Stimulated activated memory B cell treated with anti-CD40 and anti-IgM and Interleukin-4, amounts not matched to agents 10 μg/mL and 1 μg/mL and 100 μg/mL, for 72 hours (primary cell): Measurements from ENCODE around the gene TIMMDC1.
A peak's percentile ranks its signal among the peaks of the same experiment; 100 is the strongest.
"Not testable (repeated sequence)": the region's sequence is repeated elsewhere in the genome, so short reads cannot be mapped to it uniquely, and the experiment has no call there.

Experiments used
- ATAC-seq: fragments of 150-1000 bp; cut with Tn5 transposase; 2 replicates; pipeline ENCODE4 v1.10.0; 2021
- H3K27ac Mint-ChIP-seq: one replicate; pipeline ENCODE4 v1.8.0; 2022; ENCODE audit warnings: mild to moderate bottlenecking, mixed read lengths
- H3K27me3 Mint-ChIP-seq: one replicate; pipeline ENCODE4 v1.8.0; 2022; ENCODE audit warnings: mixed read lengths
- H3K36me3 Mint-ChIP-seq: one replicate; pipeline ENCODE4 v1.8.0; 2022; ENCODE audit warnings: mixed read lengths
- H3K4me1 Mint-ChIP-seq: one replicate; pipeline ENCODE4 v1.8.0; 2022; ENCODE audit warnings: mixed read lengths
- H3K4me3 Mint-ChIP-seq: one replicate; pipeline ENCODE4 v1.8.0; 2022; ENCODE audit warnings: mild to moderate bottlenecking, moderate library complexity, mixed read lengths
- H3K9me3 Mint-ChIP-seq: one replicate; pipeline ENCODE4 v1.8.0; 2022; ENCODE audit warnings: mixed read lengths

The TIMMDC1 gene

DNA sequence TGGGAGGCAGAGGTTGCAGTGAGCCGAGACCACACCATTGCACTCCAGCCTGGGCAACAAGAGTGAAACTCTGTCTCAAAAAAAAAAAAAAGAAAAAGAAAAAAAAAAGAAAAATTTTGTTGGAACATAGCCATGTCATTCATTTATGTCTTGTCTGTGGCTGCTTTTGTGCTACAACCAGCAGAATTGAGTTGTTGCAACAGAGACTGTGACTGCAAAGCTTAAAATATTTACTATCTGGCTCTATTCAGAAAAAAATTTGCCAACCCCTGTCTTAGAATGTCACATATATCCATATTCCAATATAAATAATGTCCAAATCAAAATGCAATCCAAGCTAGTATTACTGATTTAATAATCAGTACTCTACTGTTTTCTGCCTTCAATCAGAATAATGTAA lies 35.9 kb downstream of the TIMMDC1 start:
- Mint-ChIP-seq H3K4me1 (peaks cover 36% of the 10 kb centered on the region), H3K4me3 (no peak overlapping the region), H3K36me3 (peaks cover 69% of the 10 kb centered on the region), H3K27ac (no peak overlapping the region), H3K9me3 (no peaks in the 10 kb centered on the region), H3K27me3 (no peaks in the 10 kb centered on the region)
- ATAC-seq: no peak

DNA sequence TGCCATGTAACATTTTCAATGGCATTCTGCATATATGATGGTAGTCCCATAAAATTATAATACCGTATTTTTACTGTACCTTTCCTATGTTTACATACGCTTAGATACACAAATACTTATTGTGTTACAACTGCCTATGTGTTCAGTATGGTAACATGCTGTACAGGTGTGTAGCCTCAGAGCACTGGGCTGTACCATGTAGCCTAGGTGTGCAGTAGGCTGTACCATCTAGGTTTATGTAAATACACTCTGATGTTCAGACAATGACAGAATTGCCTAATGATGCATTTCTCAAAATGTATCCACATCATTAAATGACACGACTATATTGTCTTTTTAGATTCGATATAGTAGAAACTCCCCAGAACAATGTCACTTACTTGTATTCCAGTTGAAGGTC lies 38.4 kb downstream of the TIMMDC1 start:
- peaks cover 53% of the 10 kb centered on the region for H3K4me1 Mint-ChIP-seq
- H3K27me3 Mint-ChIP-seq: no peaks in the 10 kb centered on the region
- ATAC-seq: no peak
- peaks cover 63% of the 10 kb centered on the region for H3K36me3 Mint-ChIP-seq
- no peak overlapping the region for H3K4me3 Mint-ChIP-seq
- H3K9me3 Mint-ChIP-seq: no peaks in the 10 kb centered on the region
- peak overlapping the region; percentile 50 for H3K27ac Mint-ChIP-seq

DNA sequence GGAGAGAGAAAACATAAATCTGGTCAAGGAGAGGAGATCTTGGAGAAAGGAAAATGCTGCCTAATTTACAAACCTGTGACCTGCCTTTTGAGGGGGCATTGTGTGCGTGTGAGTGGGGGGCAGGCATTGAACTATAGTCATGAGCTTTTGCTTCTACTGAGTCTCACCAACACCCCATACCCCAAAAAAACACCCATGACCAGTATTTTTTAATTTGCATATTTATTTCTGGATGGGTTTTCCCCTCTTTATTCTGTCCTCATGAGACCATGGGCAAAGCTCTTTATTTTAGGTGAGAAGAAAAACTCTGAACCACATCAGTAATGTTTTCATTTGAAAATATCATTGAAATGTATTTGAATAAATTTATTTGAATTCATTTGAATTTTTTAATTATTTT lies 40.4 kb downstream of the TIMMDC1 start:
- peaks cover 60% of the 10 kb centered on the region for H3K36me3 Mint-ChIP-seq
- no peaks in the 10 kb centered on the region for H3K27me3 Mint-ChIP-seq
- H3K27ac Mint-ChIP-seq: peak overlapping the region; percentile 50
- H3K9me3 Mint-ChIP-seq: no peaks in the 10 kb centered on the region
- H3K4me1 Mint-ChIP-seq: peaks cover 65% of the 10 kb centered on the region
- peak overlapping the region; percentile 2 for H3K4me3 Mint-ChIP-seq
- peak; percentile 55 for ATAC-seq

DNA sequence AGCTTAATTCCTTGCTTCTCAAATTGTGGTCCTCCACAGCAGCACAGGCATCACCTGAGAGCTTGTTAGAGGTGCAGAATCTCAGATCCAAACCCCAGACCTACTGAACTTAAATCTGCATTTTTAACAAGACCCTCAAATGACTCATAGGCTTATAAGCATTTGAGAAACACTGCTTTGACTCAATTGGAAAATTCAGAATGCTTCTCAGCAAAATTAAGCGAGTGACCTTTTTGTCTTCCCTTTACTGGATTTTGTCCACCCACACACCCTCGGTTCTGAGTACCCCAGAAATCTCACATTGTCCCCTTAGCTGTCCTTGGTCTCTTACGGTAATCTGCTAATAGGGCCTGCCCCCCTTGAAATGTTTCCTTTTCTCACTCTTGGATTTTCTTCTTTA lies 43.2 kb downstream of the TIMMDC1 start:
- H3K27ac Mint-ChIP-seq: peak overlapping the region; percentile 50
- no peaks in the 10 kb centered on the region for H3K27me3 Mint-ChIP-seq
- peak overlapping the region; percentile 7 for H3K4me3 Mint-ChIP-seq
- H3K4me1 Mint-ChIP-seq: peaks cover 77% of the 10 kb centered on the region
- peak; percentile 69 for ATAC-seq
- peaks cover 82% of the 10 kb centered on the region for H3K36me3 Mint-ChIP-seq
- no peaks in the 10 kb centered on the region for H3K9me3 Mint-ChIP-seq

DNA sequence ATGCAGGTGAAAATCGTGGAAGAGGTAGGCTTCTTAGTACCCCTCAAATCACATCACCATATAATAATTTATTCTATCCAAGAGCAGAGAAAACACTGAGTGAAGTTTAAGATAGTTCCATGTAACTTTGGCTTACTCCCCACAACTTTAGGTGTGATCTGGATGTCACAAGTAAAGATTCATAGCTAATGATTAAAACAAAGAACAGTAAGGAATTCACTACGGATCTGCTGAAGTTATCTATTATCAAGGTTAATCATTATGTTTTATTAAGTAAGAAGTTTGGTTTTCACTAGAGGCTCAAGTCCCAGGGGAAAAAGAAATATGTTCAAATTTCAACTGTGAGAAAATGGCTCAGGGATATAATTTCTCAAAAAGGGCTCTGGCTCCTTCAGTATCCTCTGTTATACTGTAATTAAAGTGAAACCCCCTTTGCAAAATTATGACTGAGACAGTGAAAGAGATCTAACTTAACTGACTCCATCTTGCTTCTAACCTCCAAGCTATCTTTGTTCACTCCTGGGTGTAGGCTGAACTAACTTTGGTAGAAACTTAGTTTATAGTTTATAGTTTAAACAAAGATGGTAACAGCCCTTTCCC lies 43.9 kb downstream of the TIMMDC1 start:
- H3K36me3 Mint-ChIP-seq: peaks cover 82% of the 10 kb centered on the region
- ATAC-seq: no peak
- no peaks in the 10 kb centered on the region for H3K9me3 Mint-ChIP-seq
- no peaks in the 10 kb centered on the region for H3K27me3 Mint-ChIP-seq
- peak overlapping the region; percentile 7 for H3K4me3 Mint-ChIP-seq
- H3K27ac Mint-ChIP-seq: peak overlapping the region; percentile 50
- H3K4me1 Mint-ChIP-seq: peaks cover 80% of the 10 kb centered on the region

DNA sequence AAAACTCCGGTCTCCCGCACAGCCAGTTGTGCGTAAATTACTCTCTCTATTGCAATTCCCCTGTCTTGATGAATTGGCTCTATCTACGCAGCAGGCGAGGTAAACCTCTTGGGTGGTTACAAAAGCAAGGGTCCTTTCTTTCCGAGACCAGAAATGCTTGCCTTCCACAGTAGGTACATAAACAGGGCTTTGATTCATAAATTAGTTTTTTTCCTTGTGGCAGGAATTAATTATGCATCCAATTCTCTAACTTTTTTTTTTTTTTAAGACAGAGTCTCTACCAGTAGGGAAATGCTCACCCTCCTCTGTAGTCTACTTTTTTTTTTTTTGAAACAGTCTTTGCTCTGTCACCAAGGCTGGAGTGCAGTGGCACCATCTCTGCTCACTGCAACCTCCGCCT lies 44.8 kb downstream of the TIMMDC1 start:
- Mint-ChIP-seq H3K27me3 (no peaks in the 10 kb centered on the region), H3K27ac (peak overlapping the region; percentile 50), H3K4me3 (no peak overlapping the region), H3K4me1 (peaks cover 81% of the 10 kb centered on the region), H3K9me3 (no peaks in the 10 kb centered on the region), H3K36me3 (peaks cover 83% of the 10 kb centered on the region)
- ATAC-seq: no peak

DNA sequence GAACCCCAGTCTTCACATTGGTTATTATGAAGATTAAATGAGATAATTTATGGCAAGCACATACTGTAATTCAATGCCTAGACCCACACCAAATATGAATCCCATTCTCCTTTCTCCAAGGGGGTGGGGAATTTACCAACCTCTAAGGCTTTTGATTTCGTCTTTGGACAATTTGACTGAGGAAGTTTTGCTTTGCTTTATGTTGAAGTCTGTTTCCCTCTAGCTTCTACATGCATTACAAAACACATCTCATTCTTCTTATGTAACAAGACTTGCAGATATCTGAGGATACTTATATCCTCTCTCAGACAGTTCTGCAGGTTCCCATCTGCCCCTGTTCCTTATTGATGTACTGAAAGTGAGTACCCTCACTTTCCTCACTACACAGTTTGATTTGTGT lies 48.9 kb downstream of the TIMMDC1 start:
- H3K9me3 Mint-ChIP-seq: no peaks in the 10 kb centered on the region
- H3K27ac Mint-ChIP-seq: peak overlapping the region; percentile 85
- no peak overlapping the region for H3K4me3 Mint-ChIP-seq
- no peaks in the 10 kb centered on the region for H3K27me3 Mint-ChIP-seq
- H3K4me1 Mint-ChIP-seq: peaks cover 76% of the 10 kb centered on the region
- ATAC-seq: no peak
- H3K36me3 Mint-ChIP-seq: peaks cover 91% of the 10 kb centered on the region

DNA sequence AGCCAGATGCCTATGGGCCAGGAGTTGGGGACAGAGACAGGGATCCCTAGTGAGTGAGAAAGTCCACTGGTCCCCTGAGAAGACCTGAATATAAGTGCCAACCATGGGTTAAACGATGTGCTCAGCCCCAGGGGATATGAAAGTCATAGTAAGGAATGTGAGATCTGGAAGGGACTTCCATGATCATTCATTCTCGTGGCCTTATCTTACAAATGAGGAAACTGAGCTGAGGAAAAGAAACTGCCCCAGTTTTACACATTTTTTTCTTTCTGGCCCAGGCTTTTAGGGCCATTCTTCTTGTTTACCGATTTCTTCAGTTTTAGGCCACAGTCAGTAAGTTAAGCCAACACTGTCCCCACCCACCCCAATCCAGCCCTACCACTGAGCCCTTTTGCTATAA lies 50.0 kb downstream of the TIMMDC1 start:
- no peak for ATAC-seq
- no peaks in the 10 kb centered on the region for H3K27me3 Mint-ChIP-seq
- no peaks in the 10 kb centered on the region for H3K9me3 Mint-ChIP-seq
- H3K36me3 Mint-ChIP-seq: peaks cover 92% of the 10 kb centered on the region
- peaks cover 76% of the 10 kb centered on the region for H3K4me1 Mint-ChIP-seq
- H3K27ac Mint-ChIP-seq: peak overlapping the region; percentile 85
- H3K4me3 Mint-ChIP-seq: no peak overlapping the region

DNA sequence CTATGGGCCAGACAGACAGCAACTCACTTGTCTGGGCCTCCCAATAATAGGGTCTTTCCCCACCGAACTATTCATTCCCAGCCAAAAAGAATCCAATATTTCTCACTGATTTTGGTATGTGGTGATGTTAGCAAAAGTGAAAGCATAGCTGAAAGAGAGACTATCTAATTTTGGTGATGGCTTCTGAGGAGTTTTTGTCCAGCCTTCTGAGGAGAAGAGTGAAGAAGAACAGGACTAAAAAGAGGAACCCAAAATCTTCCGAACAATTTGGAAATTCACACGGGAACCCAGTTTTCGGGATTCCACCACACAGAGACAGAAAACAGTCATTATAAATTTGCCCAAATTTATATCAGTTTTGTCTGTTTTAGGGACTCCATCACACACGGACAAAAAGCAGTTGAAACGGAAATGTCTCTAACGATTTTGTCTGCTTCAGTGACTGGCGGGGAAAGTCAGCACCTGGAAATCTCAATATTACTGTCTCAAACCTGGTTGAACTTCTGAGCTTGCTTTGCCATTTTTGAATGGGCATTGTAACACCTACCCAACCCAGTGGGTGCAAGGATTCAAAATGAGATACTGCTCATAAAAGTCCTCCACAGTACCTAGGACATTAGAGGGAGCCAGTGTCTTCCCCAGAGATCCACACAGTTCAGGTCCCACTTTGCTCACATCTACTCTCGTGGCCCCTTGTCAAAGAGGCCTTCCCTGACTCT lies 52.0 kb downstream of the TIMMDC1 start:
- peaks cover 94% of the 10 kb centered on the region for H3K4me1 Mint-ChIP-seq
- no peaks in the 10 kb centered on the region for H3K27me3 Mint-ChIP-seq
- no peak for ATAC-seq
- peak overlapping the region; percentile 100 for H3K27ac Mint-ChIP-seq
- no peaks in the 10 kb centered on the region for H3K9me3 Mint-ChIP-seq
- H3K4me3 Mint-ChIP-seq: peak overlapping the region; percentile 64
- peaks cover 92% of the 10 kb centered on the region for H3K36me3 Mint-ChIP-seq

DNA sequence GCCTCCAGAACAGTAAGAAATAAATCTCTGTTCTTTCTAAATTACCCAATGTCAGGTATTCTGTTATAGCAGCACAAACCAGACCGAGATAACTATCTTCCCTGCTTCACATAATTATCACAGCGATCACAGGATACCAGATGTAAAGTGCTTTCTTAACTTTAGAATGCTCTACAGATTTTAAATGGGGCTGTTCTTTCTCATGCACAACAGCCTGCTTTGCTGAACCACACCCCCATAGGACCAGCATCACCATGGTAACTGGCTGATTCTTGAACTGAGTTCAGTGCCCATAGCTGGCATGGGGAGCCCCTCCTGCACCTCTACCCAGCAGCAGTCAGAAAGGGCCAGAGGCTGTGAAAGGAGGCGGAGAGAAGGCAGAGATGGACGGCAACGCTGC lies 53.3 kb downstream of the TIMMDC1 start:
- Mint-ChIP-seq H3K4me1 (peaks cover 94% of the 10 kb centered on the region), H3K36me3 (peaks cover 92% of the 10 kb centered on the region), H3K27ac (peak overlapping the region; percentile 100), H3K9me3 (no peaks in the 10 kb centered on the region), H3K27me3 (no peaks in the 10 kb centered on the region), H3K4me3 (peak overlapping the region; percentile 64)
- no peak for ATAC-seq

DNA sequence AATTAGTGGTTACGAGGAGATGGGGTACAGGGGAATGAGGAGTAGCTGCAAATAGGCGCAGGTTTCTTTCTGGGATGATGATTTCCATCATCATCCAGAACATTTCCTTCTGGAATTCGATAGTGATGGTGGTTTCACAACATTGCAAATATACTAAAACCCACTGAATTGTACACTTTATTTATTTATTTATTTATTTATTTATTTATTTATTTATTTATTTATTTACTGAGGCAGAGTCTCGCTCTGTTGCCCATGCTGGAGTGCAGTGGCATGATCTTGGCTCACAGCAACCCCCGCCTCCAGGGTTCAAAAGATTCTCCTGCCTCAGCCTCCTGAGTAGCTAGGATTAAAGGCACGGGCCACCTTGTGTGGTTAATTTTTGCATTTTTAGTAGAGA lies 54.6 kb downstream of the TIMMDC1 start:
- Mint-ChIP-seq H3K27ac (peak overlapping the region; percentile 100), H3K36me3 (peaks cover 92% of the 10 kb centered on the region), H3K4me1 (peaks cover 94% of the 10 kb centered on the region), H3K4me3 (peak overlapping the region; percentile 72)
- not testable (repeated sequence) for H3K9me3 Mint-ChIP-seq, ATAC-seq, H3K27me3 Mint-ChIP-seq

DNA sequence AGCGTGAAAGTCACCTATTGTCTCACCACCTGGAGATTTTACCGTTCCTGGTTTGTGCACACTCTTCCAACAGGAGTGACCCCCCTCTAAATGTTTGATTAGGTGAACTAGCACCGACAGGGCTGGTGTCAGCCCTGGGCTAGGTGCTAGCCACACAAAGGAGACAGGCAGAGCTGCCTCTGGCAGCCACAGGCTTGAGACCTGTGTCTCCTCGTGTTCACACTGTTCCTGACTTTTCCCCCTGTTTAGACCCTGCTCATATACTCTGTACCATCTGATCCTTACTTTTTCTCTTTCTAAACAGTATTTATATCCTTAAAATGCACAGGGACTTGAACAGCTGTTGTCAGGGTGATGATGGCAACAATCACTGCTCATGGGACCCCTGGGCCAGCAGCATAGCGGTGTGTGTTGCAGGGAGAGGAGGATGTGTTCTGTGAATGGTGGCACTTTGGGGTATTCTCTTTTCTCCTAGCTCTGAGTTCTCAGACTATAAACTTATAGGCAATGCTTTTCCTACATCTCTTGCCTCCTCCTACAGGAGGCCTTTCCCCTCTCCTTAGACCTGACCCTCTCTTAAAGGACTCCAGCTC lies 55.6 kb downstream of the TIMMDC1 start:
- no peak for ATAC-seq
- H3K4me1 Mint-ChIP-seq: peaks cover 92% of the 10 kb centered on the region
- H3K27me3 Mint-ChIP-seq: no peaks in the 10 kb centered on the region
- no peaks in the 10 kb centered on the region for H3K9me3 Mint-ChIP-seq
- H3K36me3 Mint-ChIP-seq: peaks cover 90% of the 10 kb centered on the region
- peak overlapping the region; percentile 72 for H3K4me3 Mint-ChIP-seq
- H3K27ac Mint-ChIP-seq: peak overlapping the region; percentile 100

DNA sequence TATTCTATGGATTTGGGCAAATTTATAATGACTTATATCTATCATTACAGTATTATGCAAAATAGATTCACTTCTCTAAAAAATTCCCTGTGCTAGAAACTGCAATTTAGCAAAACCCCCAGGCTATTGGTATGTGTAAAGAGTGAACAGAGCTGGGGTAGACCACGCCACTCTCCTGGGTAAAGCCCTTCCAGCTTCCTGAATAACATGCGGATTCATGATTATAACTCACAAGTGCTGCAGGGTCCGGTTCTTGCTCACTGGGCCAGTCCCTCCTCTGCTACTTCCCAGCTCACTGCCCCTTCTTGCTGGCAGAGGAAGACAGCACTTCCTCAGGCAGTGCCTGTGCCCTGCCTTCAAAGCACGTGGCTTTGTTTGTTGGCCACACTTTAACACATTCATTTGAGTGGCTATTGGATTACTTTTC lies 57.0 kb downstream of the TIMMDC1 start:
- Mint-ChIP-seq H3K4me1 (peaks cover 88% of the 10 kb centered on the region), H3K4me3 (peak overlapping the region; percentile 72), H3K27ac (peak overlapping the region; percentile 100), H3K9me3 (no peaks in the 10 kb centered on the region), H3K27me3 (no peaks in the 10 kb centered on the region), H3K36me3 (peaks cover 77% of the 10 kb centered on the region)
- ATAC-seq: peak; percentile 61

DNA sequence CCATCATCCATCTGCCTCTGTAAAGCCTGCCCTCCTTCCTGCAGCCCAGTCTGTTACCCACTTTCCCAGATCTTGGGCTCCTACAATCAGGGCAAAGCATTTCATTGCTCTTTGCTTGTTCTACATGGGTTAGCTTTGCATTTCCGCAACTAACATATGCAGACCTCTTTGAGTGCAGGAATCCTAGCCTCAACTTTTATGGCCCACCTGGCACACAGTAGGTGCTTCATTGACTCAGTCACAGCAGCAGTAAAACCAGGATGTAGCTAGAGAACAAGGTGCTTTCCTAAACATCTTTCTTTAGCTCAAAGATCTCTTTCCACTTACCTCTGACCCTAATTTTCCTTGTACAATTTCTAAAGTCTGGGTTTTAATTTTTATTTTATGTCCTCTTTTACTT lies 57.6 kb downstream of the TIMMDC1 start:
- peaks cover 86% of the 10 kb centered on the region for H3K4me1 Mint-ChIP-seq
- H3K36me3 Mint-ChIP-seq: peaks cover 71% of the 10 kb centered on the region

DNA sequence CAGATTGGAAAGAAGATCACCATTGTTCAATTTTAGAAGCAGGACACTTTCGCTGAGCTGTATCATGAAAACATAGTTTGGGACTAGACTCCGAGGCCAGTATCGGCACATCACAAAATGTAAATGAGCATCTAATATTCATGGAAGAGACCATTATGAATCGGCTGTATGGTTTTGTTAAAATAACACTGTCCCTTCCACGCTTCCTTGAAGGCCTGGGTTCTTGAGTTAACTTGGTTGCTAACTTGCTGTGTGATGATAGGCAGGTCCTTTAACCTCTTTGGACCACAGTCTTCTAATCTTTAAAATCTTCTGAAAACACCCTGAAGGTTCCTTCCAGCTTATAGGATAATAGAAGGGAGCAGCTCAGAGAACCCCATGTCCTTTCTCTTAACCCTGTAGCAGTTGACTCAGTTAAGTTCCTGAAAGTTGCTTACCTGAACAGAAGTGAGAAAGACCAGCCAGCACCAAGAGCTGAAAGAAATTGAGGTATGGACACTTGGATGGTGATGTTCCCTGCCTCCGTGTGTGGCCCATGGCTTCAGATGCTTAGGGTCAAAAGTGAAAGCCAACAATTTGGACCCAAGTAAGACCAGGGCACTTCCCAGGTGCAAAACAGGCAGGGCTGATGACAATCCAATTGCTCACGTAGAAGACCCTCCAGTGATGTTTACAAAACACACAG lies 59.0 kb downstream of the TIMMDC1 start:
- H3K9me3 Mint-ChIP-seq: no peaks in the 10 kb centered on the region
- H3K27me3 Mint-ChIP-seq: no peaks in the 10 kb centered on the region
- ATAC-seq: no peak
- H3K4me1 Mint-ChIP-seq: peaks cover 84% of the 10 kb centered on the region
- peak overlapping the region; percentile 72 for H3K4me3 Mint-ChIP-seq
- peak overlapping the region; percentile 100 for H3K27ac Mint-ChIP-seq
- peaks cover 57% of the 10 kb centered on the region for H3K36me3 Mint-ChIP-seq

More for the DNA sequence above, 57.6 kb downstream of the TIMMDC1 start:
- no peak for ATAC-seq
- Mint-ChIP-seq H3K27me3 (no peaks in the 10 kb centered on the region), H3K9me3 (no peaks in the 10 kb centered on the region), H3K4me3 (peak overlapping the region; percentile 72), H3K27ac (peak overlapping the region; percentile 100)
